Mucosa of descending colon (tissue), 3 donors: Measurements from ENCODE around the gene CLDN9. TPM values are rescaled to one million over a fixed set of nuclear protein-coding genes. Genes with fewer than 3 reads are reported as not detected.
A peak's percentile ranks its signal among the peaks of the same experiment; 100 is the strongest.

Experiments used
- ATAC-seq: fragments of 200-7000 bp; cut with Tn5 transposase; one replicate; pipeline ENCODE4 v1.9.1; 2020; ENCODE audit warnings: mild to moderate bottlenecking, moderate library complexity
- DNase-seq, 3 donors: peaks; one replicate each; pipeline ENCODE4 v3.0.0-alpha.2; 2020
- H3K36me3 ChIP-seq: fragments of 200-600 bp; one replicate; pipeline ENCODE4 v1.8.0; 2021; ENCODE audit warnings: low read depth, mild to moderate bottlenecking
- H3K4me1 ChIP-seq: fragments of 200-600 bp; one replicate; pipeline ENCODE4 v1.8.0; 2021; ENCODE audit warnings: low read depth, mild to moderate bottlenecking
- H3K4me3 ChIP-seq: fragments of 200-600 bp; one replicate; pipeline ENCODE4 v1.8.0; 2021; ENCODE audit warnings: mild to moderate bottlenecking
- H3K9me3 ChIP-seq: fragments of 200-600 bp; one replicate; pipeline ENCODE4 v1.8.0; 2021; ENCODE audit warnings: mild to moderate bottlenecking
- intact Hi-C, 2 donors: fragments of 100-400 bp; cut with DNase I in 1 of 2; cut with micrococcal nuclease in 1 of 2; formaldehyde crosslinking; loops; one replicate each; pipeline versions ENCODE4 v1.11.0 to v1.11.1; 2022; cut with DNase I, micrococcal nuclease
- total RNA-seq, 3 donors: library from RNA; stranded (reverse); fragmentation: NEBNext Ultra II Directional in 2 of 3; extraction: Animal tissue kit (Norgen Biotek cat#: 25700) in 2 of 3; gene quantifications; one replicate each; pipeline versions ENCODE4 v1.2.1 to v1.2.4, GENCODE V29; 2021 to 2023
- TF ChIP-seq, protein P1 (sequence below): fragments of 200-600 bp; IDR thresholded peaks from one replicate; pipeline ENCODE4 v1.8.0; 2022; ENCODE audit warnings: antibody characterized with exemption, mild to moderate bottlenecking
- donor health status: DM: no; HTN: no; CAD: no; lungs with moderate emphysema.
- donor health status: DM: no; HTN: no; CAD: no.
- donor health status: DM: no; HTN: yes; CAD: no.

CLDN9 gene
- total RNA-seq, 3 donors from 2014 or later = 0.14 to 0.61 (median 0.47) TPM

DNA sequence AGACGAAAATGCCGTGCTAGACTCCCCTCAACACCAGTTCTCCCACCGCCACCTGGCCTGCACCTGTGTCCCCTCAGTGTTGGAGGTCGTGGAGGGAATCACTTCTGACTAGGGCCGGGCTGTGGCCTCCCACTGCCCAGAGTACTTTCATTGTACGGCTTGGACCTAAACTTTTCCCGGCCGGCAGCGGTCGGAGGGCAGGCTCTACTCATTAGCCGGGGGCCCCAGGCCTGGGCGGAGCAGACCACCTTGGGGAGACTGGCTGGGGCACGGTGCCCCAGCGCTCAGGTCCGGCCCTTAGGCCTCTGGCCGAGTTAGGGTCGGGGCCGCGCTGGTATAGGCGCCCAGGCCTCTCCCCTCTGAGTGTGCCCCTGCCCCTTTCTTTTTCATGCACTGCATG, 4.6 kb downstream of the CLDN9 start:
- H3K4me1 ChIP-seq = peaks cover 27% of the 10 kb centered on the region
- intact Hi-C loops = no loop called here
- DNase-seq (no peak), ATAC-seq (no peak)
- H3K9me3 ChIP-seq = no peaks in the 10 kb centered on the region
- no peak overlapping the region for H3K4me3 ChIP-seq
- TF ChIP-seq, protein P1, sequence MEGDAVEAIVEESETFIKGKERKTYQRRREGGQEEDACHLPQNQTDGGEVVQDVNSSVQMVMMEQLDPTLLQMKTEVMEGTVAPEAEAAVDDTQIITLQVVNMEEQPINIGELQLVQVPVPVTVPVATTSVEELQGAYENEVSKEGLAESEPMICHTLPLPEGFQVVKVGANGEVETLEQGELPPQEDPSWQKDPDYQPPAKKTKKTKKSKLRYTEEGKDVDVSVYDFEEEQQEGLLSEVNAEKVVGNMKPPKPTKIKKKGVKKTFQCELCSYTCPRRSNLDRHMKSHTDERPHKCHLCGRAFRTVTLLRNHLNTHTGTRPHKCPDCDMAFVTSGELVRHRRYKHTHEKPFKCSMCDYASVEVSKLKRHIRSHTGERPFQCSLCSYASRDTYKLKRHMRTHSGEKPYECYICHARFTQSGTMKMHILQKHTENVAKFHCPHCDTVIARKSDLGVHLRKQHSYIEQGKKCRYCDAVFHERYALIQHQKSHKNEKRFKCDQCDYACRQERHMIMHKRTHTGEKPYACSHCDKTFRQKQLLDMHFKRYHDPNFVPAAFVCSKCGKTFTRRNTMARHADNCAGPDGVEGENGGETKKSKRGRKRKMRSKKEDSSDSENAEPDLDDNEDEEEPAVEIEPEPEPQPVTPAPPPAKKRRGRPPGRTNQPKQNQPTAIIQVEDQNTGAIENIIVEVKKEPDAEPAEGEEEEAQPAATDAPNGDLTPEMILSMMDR = no peak
- no peaks in the 10 kb centered on the region for H3K36me3 ChIP-seq

DNA sequence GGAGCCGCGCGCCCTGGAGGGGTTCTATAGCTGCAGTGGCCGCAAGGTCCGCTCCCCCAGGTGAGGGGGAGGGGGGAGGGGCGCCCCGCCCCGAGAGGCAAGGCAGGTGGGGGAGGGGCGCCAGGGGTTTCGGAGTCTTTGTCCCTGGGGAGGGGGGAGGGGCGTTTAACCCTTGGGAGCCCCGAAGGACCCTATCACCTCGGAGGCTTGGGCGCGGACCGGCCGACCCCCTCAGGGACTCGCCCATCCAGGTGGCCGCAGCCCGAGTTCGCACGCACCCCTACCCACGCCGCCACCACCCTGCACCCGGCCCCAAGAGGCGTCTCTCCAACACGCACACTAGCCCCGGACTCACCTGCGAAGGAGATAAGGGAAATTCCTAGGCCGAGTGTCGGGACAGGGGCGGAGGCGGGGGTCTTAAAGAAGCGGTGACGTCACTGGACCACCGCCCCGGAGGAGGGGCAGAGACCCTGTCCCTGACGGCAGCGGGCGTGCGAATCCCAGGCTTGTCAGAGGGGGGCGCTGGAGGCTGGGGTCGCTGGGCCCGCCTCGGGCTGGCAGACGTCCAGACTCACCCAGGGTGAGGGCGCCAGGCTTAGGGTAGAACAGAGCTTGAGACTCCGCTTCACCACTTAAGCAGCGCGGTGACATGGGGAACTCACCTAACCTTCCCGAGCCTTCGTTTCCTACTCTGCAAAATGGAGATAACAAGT, 5.2 kb downstream of the CLDN9 start, which contains the start of gene CLDN6:
Gene CLDN6, minus strand, starts transcription at position 390 of the 713 bp plus-strand sequence. CDS start 2,162 bp downstream, outside the sequence.
- no peaks in the 10 kb centered on the region for H3K9me3 ChIP-seq
- H3K36me3 ChIP-seq = no peaks in the 10 kb centered on the region
- ATAC-seq = no peak
- DNase-seq = peak in 1 of 3 donors; percentile 62
- peaks cover 33% of the 10 kb centered on the region for H3K4me1 ChIP-seq
- intact Hi-C loops = no loop called here
- no peak within 1 kb of the TSS for H3K4me3 ChIP-seq
- TF ChIP-seq, protein P1 = no peak

DNA sequence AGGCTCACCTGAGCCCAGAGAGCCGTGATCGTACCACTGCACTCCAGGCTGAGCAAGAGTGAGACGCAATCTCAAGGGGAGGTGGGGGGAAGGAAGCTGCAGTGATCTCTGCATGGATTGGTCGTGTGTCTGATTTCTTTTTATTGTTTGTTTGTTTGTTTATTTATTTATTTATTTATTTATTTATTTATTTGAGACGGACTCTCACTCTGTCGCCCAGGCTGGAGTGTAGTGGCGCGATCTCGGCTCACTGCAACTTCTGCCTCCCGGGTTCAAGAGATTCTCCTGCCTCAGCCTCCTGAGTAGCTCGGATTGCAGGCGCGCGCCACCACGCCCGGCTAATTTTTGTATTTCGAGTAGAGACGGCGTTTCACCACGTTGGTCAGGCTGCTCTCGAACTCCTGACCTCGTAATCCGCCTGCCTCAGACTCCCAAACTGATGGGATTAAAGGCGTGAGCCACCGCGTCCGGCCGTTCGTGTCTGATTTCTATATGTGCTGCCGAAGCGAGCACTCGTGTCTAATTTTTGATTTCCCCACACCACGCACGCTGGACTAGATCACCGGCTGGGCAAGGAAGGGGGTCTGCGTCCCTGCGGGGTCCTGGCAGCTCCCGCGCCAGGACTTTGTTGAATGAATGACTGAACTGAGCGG, 7.0 kb downstream of the CLDN9 start:
- TF ChIP-seq, protein P1 = no peak
- no peaks in the 10 kb centered on the region for H3K9me3 ChIP-seq
- peak overlapping the region; percentile 10 for H3K4me3 ChIP-seq
- ATAC-seq (no peak), DNase-seq (no peak)
- H3K36me3 ChIP-seq = no peaks in the 10 kb centered on the region
- H3K4me1 ChIP-seq = peaks cover 42% of the 10 kb centered on the region
- intact Hi-C loops = no loop called here

DNA sequence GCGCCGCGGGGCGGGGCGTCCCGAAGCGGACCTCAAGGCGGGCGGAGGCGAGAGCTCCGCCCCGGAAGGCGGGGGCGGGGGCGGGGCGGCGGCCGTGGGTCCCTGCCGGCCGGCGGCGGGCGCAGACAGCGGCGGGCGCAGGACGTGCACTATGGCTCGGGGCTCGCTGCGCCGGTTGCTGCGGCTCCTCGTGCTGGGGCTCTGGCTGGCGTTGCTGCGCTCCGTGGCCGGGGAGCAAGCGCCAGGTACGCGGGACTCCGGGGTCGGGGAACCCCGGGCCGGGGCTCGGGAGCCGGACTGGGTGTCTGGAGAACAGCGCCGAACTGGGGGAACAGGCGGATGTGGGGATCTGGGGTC, 7.5 kb downstream of the CLDN9 start, which contains the start of gene TNFRSF12A:
Gene TNFRSF12A, plus strand, starts transcription at position 122 of the 357 bp plus-strand sequence. Its CDS starts 30 bp downstream, at position 152.
- intact Hi-C loops = no loop called here
- H3K4me1 ChIP-seq = peaks cover 47% of the 10 kb centered on the region
- TF ChIP-seq, protein P1 = no peak
- H3K4me3 ChIP-seq = peak within 1 kb of the TSS; percentile 10
- ATAC-seq (peak; percentile 65), DNase-seq (peak; percentile 85 to 88 (median 87))
- H3K9me3 ChIP-seq = no peaks in the 10 kb centered on the region
- H3K36me3 ChIP-seq = no peaks in the 10 kb centered on the region

DNA sequence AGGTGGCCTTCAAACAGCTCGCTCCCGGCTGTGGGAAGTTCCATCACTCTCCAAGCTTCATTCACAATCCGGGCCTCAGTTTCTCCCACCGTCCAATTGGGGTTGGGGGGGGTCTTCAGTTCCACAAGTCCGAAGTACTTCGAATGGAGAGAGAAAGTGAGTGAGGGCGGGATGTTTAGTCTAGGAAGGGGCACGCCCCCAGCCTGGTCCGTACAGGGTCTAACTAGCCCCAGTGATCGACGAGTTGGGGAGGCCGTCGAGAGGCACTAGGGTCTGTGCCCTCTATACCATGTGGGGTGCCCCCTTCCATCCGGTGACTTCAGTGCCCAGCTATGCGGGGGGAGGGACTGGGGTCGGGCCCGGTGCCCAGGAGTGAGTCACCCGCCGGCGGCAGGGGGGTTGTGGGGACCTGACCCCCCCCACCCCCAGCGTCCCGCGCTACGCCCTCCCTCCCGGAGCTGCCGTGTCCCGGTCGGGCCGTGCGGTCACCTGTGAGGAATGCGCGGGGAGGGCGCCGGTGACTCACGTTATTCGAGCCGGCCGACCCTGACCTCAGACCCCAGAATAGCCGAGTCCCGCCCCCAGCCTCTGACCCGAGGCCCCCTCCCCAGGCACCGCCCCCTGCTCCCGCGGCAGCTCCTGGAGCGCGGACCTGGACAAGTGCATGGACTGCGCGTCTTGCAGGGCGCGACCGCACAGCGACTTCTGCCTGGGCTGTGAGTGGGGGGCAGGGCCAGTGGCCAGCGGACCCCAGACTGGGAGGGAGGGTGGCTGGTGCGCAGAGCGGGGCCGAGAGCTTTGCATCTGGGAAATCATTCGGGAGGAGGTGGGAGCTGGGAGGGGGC, 8.1 kb downstream of the CLDN9 start:
- Histone ChIP-seq H3K36me3 (no peaks in the 10 kb centered on the region), H3K4me3 (peak overlapping the region; percentile 10), H3K4me1 (peaks cover 48% of the 10 kb centered on the region), H3K9me3 (no peaks in the 10 kb centered on the region)
- ATAC-seq (peak; percentile 40), DNase-seq (peak; percentile 62 to 90 (median 84))
- intact Hi-C loops = no loop called here
- TF ChIP-seq, protein P1 = no peak
